ENCODE results near the gene E2F3.

- no peak for TF ChIP-seq CTCF (IDR thresholded peaks at IDR 0.05)
- no peak for TF ChIP-seq POLR2A (IDR thresholded peaks at IDR 0.05)
Observed at GRCh38 chr6:20416567-20417345, 15.1 kb downstream of the E2F3 start.

Data from right lobe of liver (tissue), 4 donors.